Activated T-cell treated with anti-CD3 and anti-CD28 coated beads, Interleukin-2, amount 50 U/mL, for 24 hours (primary cell): ENCODE data around the gene TEKT5.
"Not testable (repeated sequence)": the region's sequence is repeated elsewhere in the genome, so short reads cannot be mapped to it uniquely, and the experiment has no call there.

Source experiments
- DNase-seq: peaks from one replicate; pipeline ENCODE4 v3.0.0-alpha.2; 2020
- H3K27ac Mint-ChIP-seq: 2 replicates; pipeline ENCODE4 v1.8.0; 2020; ENCODE audit warnings: mild to moderate bottlenecking, mixed read lengths
- H3K27me3 Mint-ChIP-seq: 2 replicates; pipeline ENCODE4 v1.8.0; 2020; ENCODE audit warnings: mixed read lengths
- H3K36me3 Mint-ChIP-seq: 2 replicates; pipeline ENCODE4 v1.8.0; 2020; ENCODE audit warnings: low read depth, mixed read lengths
- H3K4me1 Mint-ChIP-seq: 2 replicates; pipeline ENCODE4 v1.8.0; 2020; ENCODE audit warnings: low read depth, mixed read lengths
- H3K4me3 Mint-ChIP-seq: 2 replicates; pipeline ENCODE4 v1.8.0; 2020; ENCODE audit warnings: mild to moderate bottlenecking, moderate library complexity, mixed read lengths
- H3K9me3 Mint-ChIP-seq: 2 replicates; pipeline ENCODE4 v1.8.0; 2020; ENCODE audit warnings: mixed read lengths

Gene TEKT5

GRCh38 chr16:10641953-10642949 lies 52.5 kb downstream of the TEKT5 start:
- H3K4me3 Mint-ChIP-seq = no peak overlapping the region
- H3K27ac Mint-ChIP-seq = no peak overlapping the region
- H3K36me3 Mint-ChIP-seq = no peaks in the 10 kb centered on the region
- peaks cover 5% of the 10 kb centered on the region for H3K9me3 Mint-ChIP-seq
- H3K27me3 Mint-ChIP-seq = peaks cover 20% of the 10 kb centered on the region
- H3K4me1 Mint-ChIP-seq = no peaks in the 10 kb centered on the region
- no peak for DNase-seq

- Mint-ChIP-seq H3K4me1 (no peaks in the 10 kb centered on the region), H3K4me3 (no peak overlapping the region)
- no peak for DNase-seq
These were observed 53.2 kb downstream of the TEKT5 start for GRCh38 chr16:10641555-10641952.

DNA sequence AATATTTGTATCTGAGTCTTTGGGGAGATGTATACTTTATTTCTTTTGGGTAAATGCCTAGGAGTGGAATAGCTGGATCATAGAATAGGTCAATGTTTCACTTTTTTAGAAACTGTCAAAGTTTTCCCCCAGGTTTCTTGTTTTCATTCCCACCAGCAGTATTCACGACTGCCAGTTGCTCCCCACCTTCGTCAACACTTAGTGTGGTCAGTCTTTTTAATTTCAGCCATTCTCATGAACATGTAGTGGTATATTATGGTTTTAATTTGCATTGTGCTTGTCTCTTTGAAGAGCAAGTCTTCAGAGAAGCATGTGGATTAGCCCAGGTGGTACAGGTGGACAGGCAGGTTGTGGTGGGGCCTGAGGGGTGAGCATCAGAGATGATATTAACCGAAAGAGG lies 53.8 kb downstream of the TEKT5 start:
- Mint-ChIP-seq H3K27ac (no peak overlapping the region), H3K4me1 (no peaks in the 10 kb centered on the region), H3K9me3 (peaks cover 5% of the 10 kb centered on the region), H3K4me3 (no peak overlapping the region), H3K27me3 (peaks cover 20% of the 10 kb centered on the region), H3K36me3 (no peaks in the 10 kb centered on the region)
- DNase-seq = no peak

More at GRCh38 chr16:10641555-10641952, 53.2 kb downstream of the TEKT5 start:
- H3K9me3 Mint-ChIP-seq = peaks cover 5% of the 10 kb centered on the region
- H3K27me3 Mint-ChIP-seq = peaks cover 20% of the 10 kb centered on the region
- H3K36me3 Mint-ChIP-seq = no peaks in the 10 kb centered on the region
- H3K27ac Mint-ChIP-seq = no peak overlapping the region

- Mint-ChIP-seq H3K27ac (no peak overlapping the region), H3K4me1 (no peaks in the 10 kb centered on the region), H3K36me3 (no peaks in the 10 kb centered on the region), H3K27me3 (peaks cover 20% of the 10 kb centered on the region), H3K9me3 (peaks cover 5% of the 10 kb centered on the region), H3K4me3 (no peak overlapping the region)
- no peak for DNase-seq
These were observed 56.6 kb downstream of the TEKT5 start for GRCh38 chr16:10638101-10638500.

DNA sequence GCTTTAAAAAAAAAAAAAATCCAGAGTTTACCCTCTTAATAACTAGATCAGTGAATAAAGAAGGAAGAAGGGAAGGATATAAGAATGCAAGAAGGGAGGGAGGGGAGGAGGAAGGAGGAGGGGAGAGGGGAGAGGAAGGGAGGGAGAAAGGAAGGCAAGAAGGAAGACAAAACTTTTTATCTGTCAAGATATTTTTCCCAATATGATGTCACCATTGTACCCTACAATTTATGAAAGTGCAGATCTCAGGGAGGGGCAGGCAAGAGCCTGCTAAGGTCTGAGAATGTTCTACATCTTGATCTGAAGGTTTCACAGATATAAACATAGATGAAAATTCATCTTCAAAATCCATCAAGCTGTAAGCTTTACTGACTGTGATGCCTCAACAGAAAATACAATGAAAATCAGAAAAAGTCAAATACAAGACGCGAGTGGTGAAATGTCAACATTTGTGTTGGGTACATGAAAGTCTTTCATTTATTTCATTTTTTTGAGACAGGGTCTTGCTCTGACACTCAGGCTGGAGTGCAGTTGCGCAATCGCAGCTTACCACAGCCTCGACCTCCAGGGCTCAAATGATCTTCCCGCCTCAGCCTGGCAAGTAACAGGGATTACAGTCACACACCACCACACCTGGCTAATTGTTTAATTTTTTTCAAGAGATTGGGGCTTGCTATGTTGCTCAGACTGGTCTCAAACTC lies 57.2 kb downstream of the TEKT5 start:
- Mint-ChIP-seq H3K27me3 (peaks cover 20% of the 10 kb centered on the region), H3K36me3 (no peaks in the 10 kb centered on the region), H3K27ac (no peak overlapping the region), H3K4me1 (no peaks in the 10 kb centered on the region), H3K9me3 (peaks cover 5% of the 10 kb centered on the region), H3K4me3 (no peak overlapping the region)
- no peak for DNase-seq

- Mint-ChIP-seq H3K4me3 (no peak overlapping the region), H3K4me1 (no peaks in the 10 kb centered on the region), H3K36me3 (no peaks in the 10 kb centered on the region), H3K27me3 (peaks cover 11% of the 10 kb centered on the region), H3K9me3 (no peaks in the 10 kb centered on the region), H3K27ac (no peak overlapping the region)
- no peak for DNase-seq
These were observed 59.2 kb downstream of the TEKT5 start for GRCh38 chr16:10635365-10636021.

DNA sequence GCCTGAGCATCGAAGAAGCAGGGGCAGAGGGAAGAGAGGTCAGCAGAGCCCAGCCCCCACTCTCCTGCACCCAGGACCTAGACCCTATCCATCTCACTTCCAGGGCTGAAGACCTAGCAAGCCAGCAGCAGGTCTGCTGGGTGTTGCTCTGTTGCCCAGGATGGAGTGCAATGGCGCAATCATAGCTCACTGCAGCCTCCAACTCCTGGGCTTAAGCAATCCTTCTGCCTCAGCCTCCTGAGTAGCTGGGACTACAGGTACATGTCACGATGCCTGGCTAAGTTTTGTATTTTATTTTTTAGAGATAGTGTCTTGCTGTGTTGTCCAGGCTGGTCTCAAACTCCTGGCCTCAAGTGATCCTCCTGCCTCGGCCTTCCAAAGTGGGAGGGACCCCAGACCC lies 61.3 kb downstream of the TEKT5 start:
- H3K4me3 Mint-ChIP-seq, H3K27me3 Mint-ChIP-seq, H3K9me3 Mint-ChIP-seq, H3K4me1 Mint-ChIP-seq, DNase-seq, H3K27ac Mint-ChIP-seq, H3K36me3 Mint-ChIP-seq: not testable (repeated sequence)

DNA sequence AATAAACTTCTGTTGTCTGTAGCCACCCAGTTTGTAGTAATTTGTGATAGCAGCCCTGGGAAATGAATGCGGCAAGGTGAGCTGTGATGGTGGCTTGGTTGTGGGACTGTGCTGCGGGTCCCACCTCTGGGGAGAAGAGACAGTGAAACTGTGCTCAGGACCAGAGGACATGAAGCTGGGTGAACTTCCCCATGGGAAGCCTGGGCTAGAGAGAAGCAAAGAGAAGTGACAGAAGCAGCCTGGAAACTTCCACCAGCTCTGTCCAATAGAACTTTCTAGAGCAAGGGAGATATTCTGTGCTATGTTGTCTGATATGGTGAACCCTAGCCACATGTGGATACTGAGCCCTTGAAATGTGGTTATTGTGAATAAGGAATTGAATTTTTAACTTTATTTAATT lies 62.8 kb downstream of the TEKT5 start:
- no peak overlapping the region for H3K27ac Mint-ChIP-seq
- H3K9me3 Mint-ChIP-seq = no peaks in the 10 kb centered on the region
- peaks cover 6% of the 10 kb centered on the region for H3K27me3 Mint-ChIP-seq
- H3K4me3 Mint-ChIP-seq = no peak overlapping the region
- no peaks in the 10 kb centered on the region for H3K4me1 Mint-ChIP-seq
- no peaks in the 10 kb centered on the region for H3K36me3 Mint-ChIP-seq
- no peak for DNase-seq

DNA sequence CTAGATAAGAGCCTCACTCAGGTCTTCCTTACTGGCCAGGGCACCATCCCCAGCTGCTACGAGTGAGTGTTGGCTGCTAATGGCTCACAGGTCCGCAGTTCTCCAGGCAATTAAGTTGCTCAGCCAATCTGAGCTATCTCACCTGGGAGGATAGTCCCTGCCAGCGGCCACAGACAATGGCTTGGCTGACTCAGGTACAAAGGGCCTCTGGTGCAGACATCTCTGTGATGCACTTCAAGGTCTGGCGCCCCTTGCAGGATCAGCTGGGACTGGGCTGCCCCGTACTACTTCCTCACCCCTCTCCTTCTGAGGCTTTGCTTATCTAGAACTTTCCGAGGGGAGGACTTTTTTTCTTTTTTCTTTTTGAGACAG lies 65.2 kb downstream of the TEKT5 start:
- no peak for DNase-seq
- Mint-ChIP-seq H3K4me1 (no peaks in the 10 kb centered on the region), H3K9me3 (no peaks in the 10 kb centered on the region), H3K27me3 (peaks cover 6% of the 10 kb centered on the region), H3K36me3 (no peaks in the 10 kb centered on the region), H3K4me3 (no peak overlapping the region), H3K27ac (no peak overlapping the region)

- no peak for DNase-seq
- Mint-ChIP-seq H3K9me3 (no peaks in the 10 kb centered on the region), H3K36me3 (no peaks in the 10 kb centered on the region), H3K4me3 (no peak overlapping the region), H3K27ac (no peak overlapping the region), H3K4me1 (peaks cover 2% of the 10 kb centered on the region), H3K27me3 (no peaks in the 10 kb centered on the region)
These were observed 69.0 kb downstream of the TEKT5 start for GRCh38 chr16:10625595-10626357.

DNA sequence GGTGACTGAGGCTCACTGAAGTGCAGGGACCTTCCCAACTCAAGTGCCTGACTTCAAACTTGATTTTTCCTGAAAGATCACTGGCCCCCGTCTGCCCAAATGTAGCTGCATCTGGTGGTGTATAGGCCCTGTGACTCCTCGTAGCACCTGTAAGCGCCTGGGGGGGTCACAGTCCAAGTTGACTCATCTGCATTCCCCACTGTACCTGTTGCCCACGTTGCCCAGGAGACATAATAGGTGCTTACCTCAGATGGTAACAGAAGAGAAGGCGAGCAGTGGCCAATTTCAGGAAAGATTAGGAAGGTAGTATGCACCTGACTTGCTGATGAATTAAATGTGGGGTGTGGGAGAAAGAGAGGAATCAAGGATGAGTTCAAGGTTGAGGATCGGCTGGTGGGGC lies 70.2 kb downstream of the TEKT5 start:
- no peaks in the 10 kb centered on the region for H3K36me3 Mint-ChIP-seq
- H3K9me3 Mint-ChIP-seq = no peaks in the 10 kb centered on the region
- DNase-seq = no peak
- H3K4me3 Mint-ChIP-seq = no peak overlapping the region
- peaks cover 2% of the 10 kb centered on the region for H3K4me1 Mint-ChIP-seq
- H3K27ac Mint-ChIP-seq = no peak overlapping the region
- peaks cover 8% of the 10 kb centered on the region for H3K27me3 Mint-ChIP-seq

GRCh38 chr16:10623059-10623458 lies 71.7 kb downstream of the TEKT5 start:
- no peaks in the 10 kb centered on the region for H3K36me3 Mint-ChIP-seq
- H3K4me1 Mint-ChIP-seq = peaks cover 2% of the 10 kb centered on the region
- no peak overlapping the region for H3K27ac Mint-ChIP-seq
- H3K4me3 Mint-ChIP-seq = no peak overlapping the region
- DNase-seq = no peak
- H3K9me3 Mint-ChIP-seq = no peaks in the 10 kb centered on the region
- H3K27me3 Mint-ChIP-seq = peaks cover 20% of the 10 kb centered on the region

GRCh38 chr16:10622036-10622921 lies 72.5 kb downstream of the TEKT5 start:
- no peak for DNase-seq
- Mint-ChIP-seq H3K9me3 (no peaks in the 10 kb centered on the region), H3K4me3 (no peak overlapping the region), H3K36me3 (no peaks in the 10 kb centered on the region), H3K4me1 (peaks cover 2% of the 10 kb centered on the region), H3K27ac (no peak overlapping the region), H3K27me3 (peaks cover 28% of the 10 kb centered on the region)
